ENCODE measurements around the gene TMEM171. TPM values are rescaled to one million over a fixed set of nuclear protein-coding genes. Genes with fewer than 3 reads are reported as not detected.

TMEM171 gene
- total RNA-seq, 2 experiments from 2014 or later = not detected

- no peak for DNase-seq
- no peaks in the 10 kb centered on the region for H3K9me3 Mint-ChIP-seq (ENCODE audit: low read depth)
- H3K4me1 Mint-ChIP-seq = peaks cover 3% of the 10 kb centered on the region
- no peak overlapping the region for H3K27ac Mint-ChIP-seq
- H3K36me3 Mint-ChIP-seq = no peaks in the 10 kb centered on the region
- no peak overlapping the region for H3K4me3 Mint-ChIP-seq
- ATAC-seq = no peak
- CTCF ChIA-PET = no interaction called here
- peaks cover 72% of the 10 kb centered on the region for H3K27me3 Mint-ChIP-seq
These were observed 6.6 kb downstream of the TMEM171 start for GRCh38 chr5:73126957-73127356.

GRCh38 chr5:73129143-73129542, 8.8 kb downstream of the TMEM171 start:
- no peak for ATAC-seq
- no peaks in the 10 kb centered on the region for H3K36me3 Mint-ChIP-seq
- peaks cover 72% of the 10 kb centered on the region for H3K27me3 Mint-ChIP-seq
- H3K4me3 Mint-ChIP-seq = no peak overlapping the region
- no peaks in the 10 kb centered on the region for H3K9me3 Mint-ChIP-seq (ENCODE audit: low read depth)
- peak; percentile 16 for DNase-seq
- no peaks in the 10 kb centered on the region for H3K4me1 Mint-ChIP-seq
- CTCF ChIA-PET = no interaction called here
- no peak overlapping the region for H3K27ac Mint-ChIP-seq

GRCh38 chr5:73130811-73131210, 10.4 kb downstream of the TMEM171 start:
- Mint-ChIP-seq H3K4me3 (no peak overlapping the region), H3K36me3 (no peaks in the 10 kb centered on the region), H3K4me1 (no peaks in the 10 kb centered on the region), H3K27me3 (peaks cover 67% of the 10 kb centered on the region), H3K9me3 (ENCODE audit: low read depth) (no peaks in the 10 kb centered on the region), H3K27ac (no peak overlapping the region)
- CTCF ChIA-PET = no interaction called here
- no peak for DNase-seq
- ATAC-seq = no peak

GRCh38 chr5:73131711-73132425, 11.5 kb downstream of the TMEM171 start:
- Mint-ChIP-seq H3K36me3 (no peaks in the 10 kb centered on the region), H3K27ac (no peak overlapping the region), H3K27me3 (peaks cover 59% of the 10 kb centered on the region), H3K9me3 (ENCODE audit: low read depth) (no peaks in the 10 kb centered on the region), H3K4me1 (no peaks in the 10 kb centered on the region), H3K4me3 (no peak overlapping the region)
- ATAC-seq = no peak
- DNase-seq = no peak
- CTCF ChIA-PET = no interaction called here

GRCh38 chr5:73132759-73133158, 12.4 kb downstream of the TMEM171 start:
- Mint-ChIP-seq H3K27ac (no peak overlapping the region), H3K4me3 (no peak overlapping the region), H3K4me1 (no peaks in the 10 kb centered on the region), H3K9me3 (ENCODE audit: low read depth) (no peaks in the 10 kb centered on the region), H3K36me3 (no peaks in the 10 kb centered on the region), H3K27me3 (peaks cover 63% of the 10 kb centered on the region)
- no peak for DNase-seq
- CTCF ChIA-PET = no interaction called here
- ATAC-seq = no peak

- H3K9me3 Mint-ChIP-seq (ENCODE audit: low read depth) = no peaks in the 10 kb centered on the region
- CTCF ChIA-PET = interaction anchor here (0.9 kb wide), 1 partner anchor 316 kb away, joined by 3 read pairs; no protein-coding TSS in a partner anchor
- no peaks in the 10 kb centered on the region for H3K4me1 Mint-ChIP-seq
- H3K27me3 Mint-ChIP-seq = peaks cover 58% of the 10 kb centered on the region
- no peak overlapping the region for H3K4me3 Mint-ChIP-seq
- no peak for DNase-seq
- H3K27ac Mint-ChIP-seq = no peak overlapping the region
- ATAC-seq = no peak
- no peaks in the 10 kb centered on the region for H3K36me3 Mint-ChIP-seq
These were observed 14.6 kb downstream of the TMEM171 start for GRCh38 chr5:73135021-73135420.

- H3K27ac Mint-ChIP-seq = no peak overlapping the region
- peaks cover 54% of the 10 kb centered on the region for H3K27me3 Mint-ChIP-seq
- no peaks in the 10 kb centered on the region for H3K4me1 Mint-ChIP-seq
- CTCF ChIA-PET = interaction anchor here (0.9 kb wide), 1 partner anchor 316 kb away, joined by 3 read pairs; no protein-coding TSS in a partner anchor
- no peaks in the 10 kb centered on the region for H3K36me3 Mint-ChIP-seq
- ATAC-seq = no peak
- H3K4me3 Mint-ChIP-seq = no peak overlapping the region
- no peak for DNase-seq
- H3K9me3 Mint-ChIP-seq (ENCODE audit: low read depth) = no peaks in the 10 kb centered on the region
These were observed 15.2 kb downstream of the TMEM171 start for GRCh38 chr5:73135429-73136054.

- Mint-ChIP-seq H3K36me3 (no peaks in the 10 kb centered on the region), H3K4me3 (no peak overlapping the region), H3K4me1 (no peaks in the 10 kb centered on the region), H3K9me3 (ENCODE audit: low read depth) (no peaks in the 10 kb centered on the region), H3K27me3 (peaks cover 50% of the 10 kb centered on the region), H3K27ac (no peak overlapping the region)
- DNase-seq (no peak), ATAC-seq (no peak)
- CTCF ChIA-PET = no interaction called here
These were observed 15.7 kb downstream of the TMEM171 start for GRCh38 chr5:73136055-73136562.

GRCh38 chr5:73137563-73138530, 17.5 kb downstream of the TMEM171 start:
- no peak for DNase-seq
- ATAC-seq = no peak
- Mint-ChIP-seq H3K36me3 (no peaks in the 10 kb centered on the region), H3K4me1 (no peaks in the 10 kb centered on the region), H3K27me3 (peaks cover 47% of the 10 kb centered on the region), H3K9me3 (ENCODE audit: low read depth) (no peaks in the 10 kb centered on the region), H3K4me3 (no peak overlapping the region), H3K27ac (no peak overlapping the region)
- CTCF ChIA-PET = no interaction called here

GRCh38 chr5:73139485-73139884, 19.1 kb downstream of the TMEM171 start:
- Mint-ChIP-seq H3K4me1 (no peaks in the 10 kb centered on the region), H3K4me3 (no peak overlapping the region), H3K9me3 (ENCODE audit: low read depth) (no peaks in the 10 kb centered on the region), H3K36me3 (no peaks in the 10 kb centered on the region), H3K27me3 (peaks cover 47% of the 10 kb centered on the region), H3K27ac (no peak overlapping the region)
- DNase-seq (no peak), ATAC-seq (no peak)
- CTCF ChIA-PET = no interaction called here

- ATAC-seq (no peak), DNase-seq (no peak)
- CTCF ChIA-PET = no interaction called here
- Mint-ChIP-seq H3K36me3 (no peaks in the 10 kb centered on the region), H3K4me1 (no peaks in the 10 kb centered on the region), H3K9me3 (ENCODE audit: low read depth) (no peaks in the 10 kb centered on the region), H3K27me3 (peaks cover 52% of the 10 kb centered on the region), H3K27ac (no peak overlapping the region), H3K4me3 (no peak overlapping the region)
These were observed 20.4 kb downstream of the TMEM171 start for GRCh38 chr5:73140801-73141200.

- Mint-ChIP-seq H3K36me3 (no peaks in the 10 kb centered on the region), H3K27ac (no peak overlapping the region), H3K4me1 (no peaks in the 10 kb centered on the region), H3K27me3 (peaks cover 59% of the 10 kb centered on the region), H3K4me3 (no peak overlapping the region), H3K9me3 (ENCODE audit: low read depth) (no peaks in the 10 kb centered on the region)
- DNase-seq = no peak
- no peak for ATAC-seq
- CTCF ChIA-PET = no interaction called here
These were observed 21.7 kb downstream of the TMEM171 start for GRCh38 chr5:73142035-73142434.

- Mint-ChIP-seq H3K27me3 (peaks cover 64% of the 10 kb centered on the region), H3K4me3 (no peak overlapping the region), H3K27ac (no peak overlapping the region), H3K36me3 (no peaks in the 10 kb centered on the region), H3K4me1 (no peaks in the 10 kb centered on the region), H3K9me3 (ENCODE audit: low read depth) (no peaks in the 10 kb centered on the region)
- no peak for DNase-seq
- ATAC-seq = no peak
- CTCF ChIA-PET = no interaction called here
These were observed 23.3 kb downstream of the TMEM171 start for GRCh38 chr5:73143716-73144115.
